ENCODE results near the gene STAT5B. TPM values are rescaled to one million over a fixed set of nuclear protein-coding genes. Genes with fewer than 3 reads are reported as not detected.
A peak's percentile ranks its signal among the peaks of the same experiment; 100 is the strongest.
"Not testable (repeated sequence)": the region's sequence is repeated elsewhere in the genome, so short reads cannot be mapped to it uniquely, and the experiment has no call there.

The STAT5B gene
- 10 to 100 TPM; 37.5 to 39.2 (median 37.6) TPM for polyA plus RNA-seq (ENCODE audit: insufficient read length in 3 of 3)

GRCh38 chr17:42276359-42276608, at the start of gene STAT5B:
STAT5B (minus strand) TSS chr17:42276391; CDS start chr17:42232127, 44,264 bp downstream.
- DNase-seq (ENCODE audit: low read depth in 3 of 3, low spot score in 2 of 3): peak in 1 of 3 donors; percentile 57

- no peak for DNase-seq (ENCODE audit: low read depth in 3 of 3, low spot score in 2 of 3)
Measured at GRCh38 chr17:42325026-42325425, 48.8 kb upstream of the STAT5B start.

DNA sequence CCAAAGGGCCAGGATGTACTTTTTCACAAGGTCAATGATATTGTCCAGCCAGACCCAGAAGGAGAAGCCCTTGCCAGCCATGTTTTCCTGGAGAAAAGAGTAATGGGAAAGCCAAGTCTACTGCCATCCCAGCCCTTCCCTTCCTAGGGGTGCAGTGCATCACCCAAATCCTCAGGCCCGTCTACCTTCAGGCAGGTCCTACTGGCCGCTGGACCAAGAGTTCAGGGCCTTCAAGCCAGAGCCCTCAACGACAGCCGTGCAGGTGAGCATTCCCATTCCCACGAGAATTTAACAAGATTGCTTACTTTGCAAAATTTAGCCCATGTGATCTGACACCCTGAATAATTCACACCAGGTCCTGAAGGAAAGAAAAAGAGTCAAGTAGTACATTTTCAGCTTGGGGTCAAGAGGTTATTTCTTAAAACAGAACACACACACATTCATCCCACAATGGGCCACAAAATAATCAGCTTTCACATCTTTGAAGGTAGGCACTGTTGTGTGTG, 47.1 kb upstream of the STAT5B start:
- DNase-seq (ENCODE audit: low read depth in 3 of 3, low spot score in 2 of 3): no peak

DNA sequence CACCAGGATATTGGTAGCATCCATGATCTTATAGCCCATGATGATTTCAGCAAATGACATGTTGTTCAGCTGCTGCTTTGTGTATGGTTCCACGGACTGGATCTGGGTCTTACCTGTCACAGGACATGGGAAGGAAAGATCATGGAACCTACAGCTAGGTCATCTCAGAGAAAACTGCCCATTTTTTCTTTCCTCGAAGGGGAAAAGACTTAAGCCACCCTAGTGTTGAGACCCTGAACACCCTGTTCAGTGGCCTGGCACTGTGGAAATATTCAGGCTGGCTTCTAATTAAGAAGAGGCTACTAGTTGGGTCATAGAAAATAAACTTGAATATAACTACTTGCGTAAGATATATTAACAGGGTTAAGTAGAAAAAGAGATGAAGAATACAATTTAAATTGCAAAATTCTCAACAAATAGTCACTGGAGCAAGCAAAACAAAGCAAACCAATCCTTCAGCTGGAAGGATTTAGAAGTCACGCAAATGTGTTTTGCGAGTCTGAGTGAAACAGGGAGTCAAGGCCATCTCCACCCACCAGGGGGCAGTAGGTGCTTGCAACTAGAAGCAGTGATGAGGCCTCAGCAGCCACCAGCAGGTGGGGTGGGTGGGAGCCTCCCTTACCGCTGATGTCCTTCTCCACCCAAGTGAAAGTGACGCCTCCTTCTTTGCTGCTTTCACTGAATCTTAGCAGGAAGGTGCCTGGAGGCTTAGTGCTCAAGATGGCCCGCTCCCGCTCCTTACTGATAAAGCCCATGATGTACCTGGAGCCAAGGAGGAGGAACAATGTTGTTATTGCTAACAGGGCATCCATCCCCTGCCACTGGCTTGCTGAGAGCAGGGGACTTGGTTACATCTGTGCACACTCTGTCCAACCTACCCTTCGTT, 46.4 kb upstream of the STAT5B start:
- DNase-seq (ENCODE audit: low read depth in 3 of 3, low spot score in 2 of 3): peak; percentile 82 to 83 (median 83)

- DNase-seq (ENCODE audit: low read depth in 3 of 3, low spot score in 2 of 3): no peak
Measured at GRCh38 chr17:42321555-42321954, 45.4 kb upstream of the STAT5B start.

DNA sequence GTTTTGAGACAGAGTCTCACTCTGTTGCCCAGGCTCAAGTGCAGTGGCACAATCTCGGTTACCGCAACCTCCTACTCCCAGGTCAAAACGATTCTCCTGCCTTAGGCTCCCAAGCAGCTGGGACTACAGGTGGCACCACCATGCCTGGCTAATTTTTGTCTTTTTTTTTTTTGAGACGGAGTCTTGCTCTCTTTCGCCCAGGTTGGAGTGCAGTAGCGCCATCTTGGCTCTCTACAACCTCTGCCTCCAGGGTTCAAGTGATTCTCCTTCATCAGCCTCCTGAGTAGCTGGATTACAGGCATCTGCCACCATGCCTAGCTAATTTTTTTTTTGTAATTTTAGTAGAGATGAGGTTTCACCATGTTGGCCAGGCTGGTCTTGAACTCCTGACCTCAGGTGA, 41.8 kb upstream of the STAT5B start:
- DNase-seq (ENCODE audit: low read depth in 3 of 3, low spot score in 2 of 3): not testable (repeated sequence)

- DNase-seq (ENCODE audit: low read depth in 3 of 3, low spot score in 2 of 3): no peak
Measured at GRCh38 chr17:42317266-42317845, 41.2 kb upstream of the STAT5B start.

DNA sequence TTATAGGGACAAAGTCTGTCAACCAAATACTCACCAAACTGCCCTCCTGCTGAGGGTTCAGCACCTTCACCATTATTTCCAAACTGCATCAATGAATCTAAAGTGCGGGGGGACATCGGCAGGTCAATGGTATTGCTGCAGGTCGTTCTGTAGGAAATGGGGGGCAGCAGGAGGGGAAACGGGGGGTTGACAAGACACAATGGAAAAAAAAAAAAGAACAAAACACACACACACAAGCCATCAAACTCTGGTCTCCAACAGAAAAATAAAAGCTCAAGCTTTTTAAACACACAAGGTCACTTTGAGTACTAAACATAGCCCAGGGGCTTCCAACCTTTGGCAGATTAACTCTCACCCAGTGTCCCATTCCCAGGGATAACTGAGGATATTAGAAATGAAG, 40.6 kb upstream of the STAT5B start:
- no peak for DNase-seq (ENCODE audit: low read depth in 3 of 3, low spot score in 2 of 3)

- DNase-seq (ENCODE audit: low read depth in 3 of 3, low spot score in 2 of 3): no peak
Measured at GRCh38 chr17:42315402-42316156, 39.4 kb upstream of the STAT5B start.

GRCh38 chr17:42313773-42314566, 37.8 kb upstream of the STAT5B start:
- DNase-seq (ENCODE audit: low read depth in 3 of 3, low spot score in 2 of 3): no peak

DNA sequence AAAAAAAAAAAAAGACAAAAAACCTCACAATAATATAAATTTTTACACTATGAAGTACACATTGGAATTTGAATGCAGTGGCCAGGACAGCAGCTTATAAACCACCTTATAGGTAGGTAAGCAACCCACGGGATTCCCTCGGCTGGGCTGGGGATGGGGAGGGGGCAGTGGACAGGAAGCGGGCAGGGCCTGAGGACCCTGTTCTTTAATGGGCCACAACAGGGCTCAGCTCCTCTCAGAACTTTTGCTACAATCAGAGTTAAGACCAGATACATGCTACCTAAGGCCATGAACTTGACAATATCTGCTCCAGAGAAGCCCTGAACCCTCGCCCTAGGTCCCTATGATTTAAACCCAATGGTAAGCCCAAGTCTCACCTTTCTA, 37.2 kb upstream of the STAT5B start:
- no peak for DNase-seq (ENCODE audit: low read depth in 3 of 3, low spot score in 2 of 3)

GRCh38 chr17:42312285-42313130, 36.3 kb upstream of the STAT5B start:
- peak in 2 of 3 donors; percentile 59 to 73 for DNase-seq (ENCODE audit: low read depth in 3 of 3, low spot score in 2 of 3)

- no peak for DNase-seq (ENCODE audit: low read depth in 3 of 3, low spot score in 2 of 3)
Measured at GRCh38 chr17:42312035-42312284, 35.8 kb upstream of the STAT5B start.

- peak in 2 of 3 donors; percentile 79 to 83 for DNase-seq (ENCODE audit: low read depth in 3 of 3, low spot score in 2 of 3)
Measured at GRCh38 chr17:42311240-42312034, 35.2 kb upstream of the STAT5B start.

DNA sequence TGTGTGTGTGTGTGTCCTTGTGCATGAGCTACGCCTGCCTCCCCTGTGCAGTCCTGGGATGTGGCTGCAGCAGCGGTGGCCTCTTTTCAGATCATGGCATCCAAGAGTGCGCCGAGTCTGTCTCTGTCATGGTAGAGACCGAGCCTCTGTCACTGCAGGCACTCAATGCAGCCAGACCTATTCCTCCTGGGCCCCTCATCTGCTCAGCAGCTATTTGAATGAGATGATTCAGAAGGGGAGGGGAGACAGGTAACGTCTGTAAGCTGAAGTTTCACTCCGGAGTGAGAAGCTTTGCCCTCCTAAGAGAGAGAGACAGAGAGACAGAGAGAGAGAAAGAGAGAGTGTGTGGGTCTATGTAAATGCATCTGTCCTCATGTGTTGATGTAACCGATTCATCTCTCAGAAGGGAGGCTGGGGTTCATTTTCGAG, 34.6 kb upstream of the STAT5B start:
- DNase-seq (ENCODE audit: low read depth in 3 of 3, low spot score in 2 of 3): no peak

- DNase-seq (ENCODE audit: low read depth in 3 of 3, low spot score in 2 of 3): no peak
Measured at GRCh38 chr17:42309986-42310786, 34.0 kb upstream of the STAT5B start.

DNA sequence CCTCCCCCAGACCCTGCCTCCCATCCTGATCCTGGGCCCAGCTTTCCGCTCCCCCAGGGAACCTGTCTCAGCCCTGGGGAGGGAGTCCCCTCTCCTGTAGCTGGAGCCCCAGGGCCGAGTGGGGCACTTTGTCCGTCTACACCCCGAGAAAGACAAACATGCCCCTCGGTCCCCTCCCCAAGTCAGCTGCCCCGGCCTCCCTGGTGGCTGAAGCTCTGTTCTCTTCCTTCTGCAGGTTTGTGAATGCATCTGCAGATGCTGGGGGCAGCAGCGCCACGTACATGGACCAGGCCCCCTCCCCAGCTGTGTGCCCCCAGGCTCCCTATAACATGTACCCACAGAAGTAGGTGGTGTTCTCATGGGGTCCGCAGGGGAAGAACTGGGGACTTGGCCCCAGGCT, 33.0 kb upstream of the STAT5B start:
- no peak for DNase-seq (ENCODE audit: low read depth in 3 of 3, low spot score in 2 of 3)

- no peak for DNase-seq (ENCODE audit: low read depth in 3 of 3, low spot score in 2 of 3)
Measured at GRCh38 chr17:42308446-42308845, 32.3 kb upstream of the STAT5B start.

Data from right renal cortex interstitium (tissue), 3 donors.